ENCODE measurements around the gene PARP1.

Gene PARP1

GRCh38 chr1:226369110-226369509 is 38.8 kb downstream of the PARP1 start:
- no peaks in the 10 kb centered on the region for H3K4me1 ChIP-seq (ENCODE audit: control insufficient read depth, insufficient read depth, low read length)
- H3K36me3 ChIP-seq (ENCODE audit: control insufficient read depth, insufficient read depth, low read length), result peaks cover 82% of the 10 kb centered on the region
- no peaks in the 10 kb centered on the region for H3K27me3 ChIP-seq (ENCODE audit: control insufficient read depth, insufficient read depth, low read length)
- no peak overlapping the region for H3K4me3 ChIP-seq (ENCODE audit: low read depth, low read length)
- H3K9me3 ChIP-seq (ENCODE audit: control insufficient read depth, insufficient read depth, low read length), result no peaks in the 10 kb centered on the region
- H3K9ac ChIP-seq (ENCODE audit: low read depth, low read length), result no peak overlapping the region

- peaks cover 88% of the 10 kb centered on the region for H3K36me3 ChIP-seq (ENCODE audit: control insufficient read depth, insufficient read depth, low read length)
- H3K27me3 ChIP-seq (ENCODE audit: control insufficient read depth, insufficient read depth, low read length), result no peaks in the 10 kb centered on the region
- H3K9me3 ChIP-seq (ENCODE audit: control insufficient read depth, insufficient read depth, low read length), result no peaks in the 10 kb centered on the region
- H3K9ac ChIP-seq (ENCODE audit: low read depth, low read length), result no peak overlapping the region
- no peak overlapping the region for H3K4me3 ChIP-seq (ENCODE audit: low read depth, low read length)
- H3K4me1 ChIP-seq (ENCODE audit: control insufficient read depth, insufficient read depth, low read length), result no peaks in the 10 kb centered on the region
These were observed 41.6 kb downstream of the PARP1 start for GRCh38 chr1:226366290-226366689.

GRCh38 chr1:226365831-226366231 is 42.1 kb downstream of the PARP1 start:
- no peak overlapping the region for H3K4me3 ChIP-seq (ENCODE audit: low read depth, low read length)
- no peaks in the 10 kb centered on the region for H3K27me3 ChIP-seq (ENCODE audit: control insufficient read depth, insufficient read depth, low read length)
- H3K4me1 ChIP-seq (ENCODE audit: control insufficient read depth, insufficient read depth, low read length), result no peaks in the 10 kb centered on the region
- H3K9ac ChIP-seq (ENCODE audit: low read depth, low read length), result no peak overlapping the region
- H3K36me3 ChIP-seq (ENCODE audit: control insufficient read depth, insufficient read depth, low read length), result peaks cover 87% of the 10 kb centered on the region
- H3K9me3 ChIP-seq (ENCODE audit: control insufficient read depth, insufficient read depth, low read length), result no peaks in the 10 kb centered on the region

GRCh38 chr1:226364901-226365565 is 42.9 kb downstream of the PARP1 start:
- no peaks in the 10 kb centered on the region for H3K4me1 ChIP-seq (ENCODE audit: control insufficient read depth, insufficient read depth, low read length)
- H3K27me3 ChIP-seq (ENCODE audit: control insufficient read depth, insufficient read depth, low read length), result no peaks in the 10 kb centered on the region
- no peak overlapping the region for H3K9ac ChIP-seq (ENCODE audit: low read depth, low read length)
- H3K4me3 ChIP-seq (ENCODE audit: low read depth, low read length), result no peak overlapping the region
- H3K36me3 ChIP-seq (ENCODE audit: control insufficient read depth, insufficient read depth, low read length), result peaks cover 88% of the 10 kb centered on the region
- no peaks in the 10 kb centered on the region for H3K9me3 ChIP-seq (ENCODE audit: control insufficient read depth, insufficient read depth, low read length)

GRCh38 chr1:226364514-226364899 is 43.4 kb downstream of the PARP1 start:
- H3K36me3 ChIP-seq (ENCODE audit: control insufficient read depth, insufficient read depth, low read length), result peaks cover 88% of the 10 kb centered on the region
- H3K27me3 ChIP-seq (ENCODE audit: control insufficient read depth, insufficient read depth, low read length), result no peaks in the 10 kb centered on the region
- H3K4me1 ChIP-seq (ENCODE audit: control insufficient read depth, insufficient read depth, low read length), result no peaks in the 10 kb centered on the region

GRCh38 chr1:226363801-226364513 is 43.9 kb downstream of the PARP1 start:
- Histone ChIP-seq H3K9ac (ENCODE audit: low read depth, low read length) (no peak overlapping the region), H3K4me1 (ENCODE audit: control insufficient read depth, insufficient read depth, low read length) (no peaks in the 10 kb centered on the region), H3K4me3 (ENCODE audit: low read depth, low read length) (no peak overlapping the region), H3K36me3 (ENCODE audit: control insufficient read depth, insufficient read depth, low read length) (peaks cover 83% of the 10 kb centered on the region), H3K27me3 (ENCODE audit: control insufficient read depth, insufficient read depth, low read length) (no peaks in the 10 kb centered on the region), H3K9me3 (ENCODE audit: control insufficient read depth, insufficient read depth, low read length) (no peaks in the 10 kb centered on the region)

More at GRCh38 chr1:226364514-226364899, 43.4 kb downstream of the PARP1 start:
- no peak overlapping the region for H3K4me3 ChIP-seq (ENCODE audit: low read depth, low read length)
- no peak overlapping the region for H3K9ac ChIP-seq (ENCODE audit: low read depth, low read length)
- no peaks in the 10 kb centered on the region for H3K9me3 ChIP-seq (ENCODE audit: control insufficient read depth, insufficient read depth, low read length)

- Histone ChIP-seq H3K36me3 (ENCODE audit: control insufficient read depth, insufficient read depth, low read length) (peaks cover 80% of the 10 kb centered on the region), H3K4me1 (ENCODE audit: control insufficient read depth, insufficient read depth, low read length) (no peaks in the 10 kb centered on the region), H3K4me3 (ENCODE audit: low read depth, low read length) (no peak overlapping the region)
These were observed 44.9 kb downstream of the PARP1 start for GRCh38 chr1:226362891-226363447.

GRCh38 chr1:226362361-226362760 is 45.5 kb downstream of the PARP1 start:
- H3K4me3 ChIP-seq (ENCODE audit: low read depth, low read length), result no peak overlapping the region
- no peaks in the 10 kb centered on the region for H3K9me3 ChIP-seq (ENCODE audit: control insufficient read depth, insufficient read depth, low read length)
- no peak overlapping the region for H3K9ac ChIP-seq (ENCODE audit: low read depth, low read length)
- peaks cover 73% of the 10 kb centered on the region for H3K36me3 ChIP-seq (ENCODE audit: control insufficient read depth, insufficient read depth, low read length)
- H3K4me1 ChIP-seq (ENCODE audit: control insufficient read depth, insufficient read depth, low read length), result no peaks in the 10 kb centered on the region
- no peaks in the 10 kb centered on the region for H3K27me3 ChIP-seq (ENCODE audit: control insufficient read depth, insufficient read depth, low read length)

More at GRCh38 chr1:226362891-226363447, 44.9 kb downstream of the PARP1 start:
- Histone ChIP-seq H3K9ac (ENCODE audit: low read depth, low read length) (no peak overlapping the region), H3K27me3 (ENCODE audit: control insufficient read depth, insufficient read depth, low read length) (no peaks in the 10 kb centered on the region), H3K9me3 (ENCODE audit: control insufficient read depth, insufficient read depth, low read length) (no peaks in the 10 kb centered on the region)

GRCh38 chr1:226360106-226360746 is 47.7 kb downstream of the PARP1 start:
- H3K9ac ChIP-seq (ENCODE audit: low read depth, low read length), result no peak overlapping the region
- H3K27me3 ChIP-seq (ENCODE audit: control insufficient read depth, insufficient read depth, low read length), result no peaks in the 10 kb centered on the region
- no peaks in the 10 kb centered on the region for H3K4me1 ChIP-seq (ENCODE audit: control insufficient read depth, insufficient read depth, low read length)
- peaks cover 55% of the 10 kb centered on the region for H3K36me3 ChIP-seq (ENCODE audit: control insufficient read depth, insufficient read depth, low read length)
- no peaks in the 10 kb centered on the region for H3K9me3 ChIP-seq (ENCODE audit: control insufficient read depth, insufficient read depth, low read length)
- H3K4me3 ChIP-seq (ENCODE audit: low read depth, low read length), result no peak overlapping the region

GRCh38 chr1:226357416-226357815 is 50.5 kb downstream of the PARP1 start:
- Histone ChIP-seq H3K36me3 (ENCODE audit: control insufficient read depth, insufficient read depth, low read length) (peaks cover 31% of the 10 kb centered on the region), H3K9ac (ENCODE audit: low read depth, low read length) (no peak overlapping the region), H3K27me3 (ENCODE audit: control insufficient read depth, insufficient read depth, low read length) (no peaks in the 10 kb centered on the region), H3K4me1 (ENCODE audit: control insufficient read depth, insufficient read depth, low read length) (no peaks in the 10 kb centered on the region), H3K9me3 (ENCODE audit: control insufficient read depth, insufficient read depth, low read length) (no peaks in the 10 kb centered on the region), H3K4me3 (ENCODE audit: low read depth, low read length) (no peak overlapping the region)

GRCh38 chr1:226355669-226356551 is 52.0 kb downstream of the PARP1 start:
- H3K9ac ChIP-seq (ENCODE audit: low read depth, low read length), result no peak overlapping the region
- H3K27me3 ChIP-seq (ENCODE audit: control insufficient read depth, insufficient read depth, low read length), result no peaks in the 10 kb centered on the region
- no peaks in the 10 kb centered on the region for H3K4me1 ChIP-seq (ENCODE audit: control insufficient read depth, insufficient read depth, low read length)
- H3K36me3 ChIP-seq (ENCODE audit: control insufficient read depth, insufficient read depth, low read length), result peaks cover 20% of the 10 kb centered on the region
- no peak overlapping the region for H3K4me3 ChIP-seq (ENCODE audit: low read depth, low read length)
- no peaks in the 10 kb centered on the region for H3K9me3 ChIP-seq (ENCODE audit: control insufficient read depth, insufficient read depth, low read length)

Data from iPS-15b (cell line).